Trophoblast cell (in vitro differentiated cells and primary cell): ENCODE measurements around the gene PDE6D.

Experiments used
- DNase-seq, 2 donors: peaks; one replicate each; pipeline ENCODE4 v3.0.0-alpha.2; 2016
- H2AFZ ChIP-seq: 2 replicates; pipeline ENCODE4 v1.6.1; 2013; ENCODE audit warnings: low read length, moderate library complexity, mild to moderate bottlenecking; ENCODE audit not compliant: insufficient read depth, poor library complexity
- H2AK5ac ChIP-seq: 2 replicates; pipeline ENCODE4 v1.6.1; 2013; ENCODE audit warnings: mild to moderate bottlenecking, low read length
- H2BK120ac ChIP-seq: 2 replicates; pipeline ENCODE4 v1.6.1; 2013; ENCODE audit warnings: low read length, mild to moderate bottlenecking, moderate library complexity; ENCODE audit not compliant: insufficient read depth, poor library complexity
- H2BK12ac ChIP-seq: 2 replicates; pipeline ENCODE4 v1.6.1; 2013; ENCODE audit warnings: mild to moderate bottlenecking, low read length, moderate library complexity
- H2BK5ac ChIP-seq: 2 replicates; pipeline ENCODE4 v1.6.1; 2013; ENCODE audit warnings: low read length, low read depth, moderate library complexity, mild to moderate bottlenecking; ENCODE audit not compliant: poor library complexity
- H3K14ac ChIP-seq: 2 replicates; pipeline ENCODE4 v1.6.1; 2013; ENCODE audit warnings: mild to moderate bottlenecking, low read length
- H3K18ac ChIP-seq: 2 replicates; pipeline ENCODE4 v1.6.1; 2013; ENCODE audit warnings: mild to moderate bottlenecking, low read length
- H3K23ac ChIP-seq: 2 replicates; pipeline ENCODE4 v1.6.1; 2013; ENCODE audit warnings: low read length
- H3K27ac ChIP-seq: 2 replicates; pipeline ENCODE4 v1.5.1; 2013; ENCODE audit warnings: low read depth, mild to moderate bottlenecking, inconsistent platforms, low read length, moderate library complexity
- H3K27me3 ChIP-seq: 2 replicates; pipeline ENCODE4 v1.6.1; 2013; ENCODE audit warnings: inconsistent platforms, mild to moderate bottlenecking, low read length, moderate library complexity; ENCODE audit not compliant: insufficient read depth
- H3K36me3 ChIP-seq, 2 experiments: 1 replicate in 1 of 2; 2 replicates in 1 of 2; pipeline ENCODE4 v1.6.1; 2013; ENCODE audit warnings: low read length in 2 of 2, mild to moderate bottlenecking in 2 of 2, moderate library complexity in 1 of 2; ENCODE audit not compliant: insufficient read depth in 2 of 2, control insufficient read depth in 1 of 2
- H3K4ac ChIP-seq: 2 replicates; pipeline ENCODE4 v1.6.1; 2013; ENCODE audit warnings: low read depth, mild to moderate bottlenecking, low read length, moderate library complexity
- H3K4me1 ChIP-seq, 2 experiments: 1 replicate in 1 of 2; 2 replicates in 1 of 2; pipeline ENCODE4 v1.6.1; 2013; ENCODE audit warnings: low read length in 2 of 2, mild to moderate bottlenecking in 2 of 2, moderate library complexity in 1 of 2; ENCODE audit not compliant: insufficient read depth in 2 of 2, control insufficient read depth in 1 of 2
- H3K4me2 ChIP-seq: 2 replicates; pipeline ENCODE4 v1.6.1; 2013; ENCODE audit warnings: inconsistent platforms, mild to moderate bottlenecking, low read length, moderate library complexity
- H3K4me3 ChIP-seq: 2 replicates; pipeline ENCODE4 v1.5.1; 2013; ENCODE audit warnings: mild to moderate bottlenecking, low read depth, low read length, inconsistent platforms
- H3K79me1 ChIP-seq: one replicate; pipeline ENCODE4 v1.6.1; 2013; ENCODE audit warnings: low read length
- H3K79me2 ChIP-seq: 2 replicates; pipeline ENCODE4 v1.6.1; 2013; ENCODE audit warnings: low read length, mild to moderate bottlenecking; ENCODE audit not compliant: control insufficient read depth, insufficient read depth, poor library complexity
- H3K9ac ChIP-seq: 2 replicates; pipeline ENCODE4 v1.6.1; 2013; ENCODE audit warnings: mild to moderate bottlenecking, low read length
- H3K9me3 ChIP-seq: 2 replicates; pipeline ENCODE4 v1.6.1; 2013; ENCODE audit warnings: low read depth, mild to moderate bottlenecking, control low read depth, inconsistent platforms, low read length; ENCODE audit not compliant: insufficient read depth
- H4K12ac ChIP-seq: 2 replicates; pipeline ENCODE4 v1.6.1; 2013; ENCODE audit warnings: low read depth, mild to moderate bottlenecking, low read length, moderate library complexity
- H4K8ac ChIP-seq: 2 replicates; pipeline ENCODE4 v1.6.1; 2013; ENCODE audit warnings: low read depth, mild to moderate bottlenecking, low read length, moderate library complexity
- H4K91ac ChIP-seq: one replicate; pipeline ENCODE4 v1.6.1; 2013; ENCODE audit warnings: low read depth, mild to moderate bottlenecking, low read length, moderate library complexity
- WGBS: extraction: QIAGEN DNeasy Blood & Tissue Kit; methylation state at CpG from one replicate; pipeline ENCODE4 v1.1.7; 2013; ENCODE audit warnings: missing lambda C conversion rate; ENCODE audit not compliant: insufficient read length, insufficient coverage; ENCODE audit errors: extremely low coverage; 5-methylcytosine and 5-hydroxymethylcytosine counted together

The PDE6D gene

DNA sequence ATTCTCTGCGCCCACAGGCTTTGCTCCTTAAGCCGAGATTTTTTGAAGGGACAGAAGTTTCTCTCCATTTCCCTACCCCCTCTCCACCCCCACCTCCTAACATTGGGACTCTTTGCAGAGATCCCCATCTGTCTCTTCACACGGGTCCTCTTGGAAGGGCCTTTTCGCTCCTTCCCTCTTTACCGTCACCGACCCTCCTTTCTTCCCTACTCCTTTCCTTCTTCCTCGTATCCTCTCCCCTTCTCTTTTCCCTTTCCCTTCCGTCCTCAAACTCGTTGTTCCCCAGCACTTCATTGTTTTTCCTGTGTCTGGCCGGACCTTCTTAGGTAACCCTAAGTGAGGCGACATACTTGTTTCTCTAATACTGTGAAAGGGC, 5.8 kb upstream of the PDE6D start:
- peak overlapping the region; percentile 35 for H3K14ac ChIP-seq
- WGBS = no CpG with 5 or more reads among the region's 11 CpGs
- H3K9ac ChIP-seq = peak overlapping the region; percentile 74
- peak overlapping the region; percentile 10 for H2AFZ ChIP-seq
- no peaks in the 10 kb centered on the region for H3K27me3 ChIP-seq
- H2AK5ac ChIP-seq = no peak overlapping the region
- peak overlapping the region; percentile 22 for H3K18ac ChIP-seq
- H3K79me1 ChIP-seq = peaks cover 8% of the 10 kb centered on the region
- peak overlapping the region; percentile 44 for H3K4ac ChIP-seq
- H2BK120ac ChIP-seq = no peak overlapping the region
- no peak for DNase-seq
- H3K4me2 ChIP-seq = peak overlapping the region; percentile 87
- H2BK12ac ChIP-seq = no peak overlapping the region
- H4K8ac ChIP-seq = peak overlapping the region; percentile 39
- H3K4me1 ChIP-seq = peaks cover 6 to 9% of the 10 kb centered on the region in 2 experiments
- H3K36me3 ChIP-seq = peaks cover 4 to 9% of the 10 kb centered on the region in 2 experiments
- no peak overlapping the region for H2BK5ac ChIP-seq
- peak overlapping the region; percentile 95 for H3K4me3 ChIP-seq
- no peak overlapping the region for H3K27ac ChIP-seq
- peak overlapping the region; percentile 31 for H4K91ac ChIP-seq
- H3K23ac ChIP-seq = no peak overlapping the region
- peaks cover 6% of the 10 kb centered on the region for H3K79me2 ChIP-seq
- H4K12ac ChIP-seq = no peak overlapping the region
- no peaks in the 10 kb centered on the region for H3K9me3 ChIP-seq

DNA sequence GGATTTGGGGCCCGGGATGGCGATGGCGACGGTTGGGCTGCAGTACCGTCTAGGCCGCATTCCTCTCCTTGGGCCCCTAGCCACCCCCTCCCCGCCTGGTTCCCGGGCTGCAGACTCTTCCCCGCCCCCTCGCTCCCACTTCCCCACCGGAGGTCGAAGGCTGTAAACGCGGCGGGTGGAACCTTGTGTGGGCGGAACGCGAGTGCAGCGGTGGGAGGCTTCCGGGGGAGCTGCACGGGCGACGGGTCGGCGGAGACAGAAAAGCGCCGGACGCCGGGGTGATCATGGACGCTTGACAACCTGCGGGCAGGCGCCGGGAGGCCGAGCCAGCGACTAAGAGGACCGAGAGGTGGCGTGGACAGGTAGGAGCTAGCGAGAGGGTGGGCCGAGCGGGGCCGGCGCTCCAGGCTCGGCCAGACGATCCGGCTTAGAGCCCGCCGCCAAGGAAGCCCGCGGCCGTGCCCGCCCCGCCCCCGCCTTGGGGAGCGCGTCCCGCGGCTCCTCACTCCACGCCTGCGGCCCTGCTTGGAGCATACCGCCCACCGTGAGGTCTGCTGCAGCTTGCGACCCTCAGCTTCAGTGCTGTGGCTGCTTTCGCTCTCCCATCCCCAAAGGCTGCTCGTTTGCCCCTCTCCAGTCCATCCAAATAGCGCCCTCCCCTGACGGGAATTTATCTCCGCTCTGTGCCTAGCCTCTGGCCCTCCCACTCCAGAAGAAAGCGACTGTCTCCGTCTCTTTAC, 5.3 kb upstream of the PDE6D start, which contains the start of gene COPS7B:
Gene COPS7B, plus strand, starts transcription at position 269 of the 740 bp plus-strand sequence. CDS start 2,126 bp downstream, outside the sequence.
- Histone ChIP-seq H2BK12ac (no peak within 1 kb of the TSS), H2AFZ (peak within 1 kb of the TSS; percentile 86), H3K4ac (peak within 1 kb of the TSS; percentile 93), H3K79me2 (peaks cover 6% of the 10 kb centered on the region), H3K79me1 (peaks cover 9% of the 10 kb centered on the region), H4K8ac (peak within 1 kb of the TSS; percentile 98), H2AK5ac (no peak within 1 kb of the TSS), H2BK5ac (peak within 1 kb of the TSS; percentile 68), H2BK120ac (peak within 1 kb of the TSS; percentile 81), H3K27ac (peak within 1 kb of the TSS; percentile 86), H3K36me3 (peaks cover 4 to 9% of the 10 kb centered on the region in 2 experiments), H3K27me3 (no peaks in the 10 kb centered on the region), H4K12ac (peak within 1 kb of the TSS; percentile 96), H4K91ac (peak within 1 kb of the TSS; percentile 85), H3K14ac (peak within 1 kb of the TSS; percentile 92), H3K9ac (peak within 1 kb of the TSS; percentile 74), H3K4me2 (peak within 1 kb of the TSS; percentile 87), H3K4me1 (peaks cover 6 to 9% of the 10 kb centered on the region in 2 experiments), H3K23ac (no peak within 1 kb of the TSS), H3K9me3 (no peaks in the 10 kb centered on the region), H3K18ac (peak within 1 kb of the TSS; percentile 95), H3K4me3 (peak within 1 kb of the TSS; percentile 95)
- no CpG with 5 or more reads among the region's 69 CpGs for WGBS
- peak; percentile 61 to 81 for DNase-seq

DNA sequence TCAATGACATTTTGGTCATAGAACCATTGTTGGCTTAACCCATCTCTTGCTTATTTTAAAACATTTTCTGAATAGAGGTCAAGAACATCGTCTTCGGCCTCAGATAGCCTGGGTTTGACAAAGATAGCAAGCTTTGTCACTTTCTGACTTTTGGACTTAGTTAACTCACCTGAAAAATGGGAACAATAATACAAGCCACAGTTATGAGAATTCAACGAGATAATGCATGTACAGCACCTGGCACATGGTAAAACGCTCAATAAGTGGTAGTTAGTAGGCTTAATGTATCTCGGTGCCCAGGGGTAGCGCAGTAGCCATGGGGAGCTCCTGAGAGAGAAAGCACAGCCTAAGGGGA, 4.7 kb upstream of the PDE6D start:
- Histone ChIP-seq H3K9ac (peak overlapping the region; percentile 46), H3K4me3 (peak overlapping the region; percentile 29), H3K14ac (peak overlapping the region; percentile 92), H3K79me2 (peaks cover 6% of the 10 kb centered on the region), H3K4me2 (peak overlapping the region; percentile 56), H3K4ac (peak overlapping the region; percentile 93), H2AK5ac (no peak overlapping the region), H3K9me3 (no peaks in the 10 kb centered on the region), H2BK12ac (no peak overlapping the region), H4K8ac (peak overlapping the region; percentile 98), H2AFZ (peak overlapping the region; percentile 86), H4K12ac (peak overlapping the region; percentile 96), H3K27me3 (no peaks in the 10 kb centered on the region), H3K36me3 (peaks cover 4 to 5% of the 10 kb centered on the region in 2 experiments), H2BK120ac (peak overlapping the region; percentile 81), H3K27ac (peak overlapping the region; percentile 86), H3K23ac (no peak overlapping the region), H4K91ac (peak overlapping the region; percentile 85), H2BK5ac (peak overlapping the region; percentile 68), H3K79me1 (peaks cover 12% of the 10 kb centered on the region), H3K18ac (peak overlapping the region; percentile 95), H3K4me1 (peaks cover 6 to 9% of the 10 kb centered on the region in 2 experiments)
- no CpG with 5 or more reads among the region's 6 CpGs for WGBS
- DNase-seq = no peak

DNA sequence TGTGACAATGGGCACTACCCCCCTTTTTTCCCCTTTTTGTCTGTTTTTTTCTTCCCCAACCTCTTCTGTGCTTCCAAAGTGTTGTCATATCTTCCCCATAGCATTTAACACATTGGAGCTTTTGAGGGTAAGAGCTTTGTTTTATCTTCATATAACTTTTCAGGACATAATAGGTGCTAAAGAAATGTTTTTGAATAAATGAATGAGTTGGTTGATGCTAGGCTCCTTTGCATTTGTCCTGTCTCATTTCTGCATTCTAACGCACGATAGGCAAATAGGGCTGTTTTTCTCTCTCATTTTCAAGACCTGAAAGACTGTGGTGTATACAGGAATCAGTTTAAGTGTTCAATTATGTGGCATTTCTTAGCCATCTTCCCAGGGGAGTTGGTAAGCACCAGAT, 4.3 kb upstream of the PDE6D start:
- H2BK120ac ChIP-seq = no peak overlapping the region
- no peaks in the 10 kb centered on the region for H3K27me3 ChIP-seq
- WGBS = no CpG with 5 or more reads among the region's 2 CpGs
- no peak overlapping the region for H3K4ac ChIP-seq
- no peak overlapping the region for H3K18ac ChIP-seq
- no peak overlapping the region for H2BK12ac ChIP-seq
- peaks cover 6 to 9% of the 10 kb centered on the region in 2 experiments for H3K4me1 ChIP-seq
- no peak overlapping the region for H2AK5ac ChIP-seq
- no peak overlapping the region for H3K27ac ChIP-seq
- H3K4me2 ChIP-seq = no peak overlapping the region
- H3K36me3 ChIP-seq = peaks cover 4 to 5% of the 10 kb centered on the region in 2 experiments
- no peak overlapping the region for H3K14ac ChIP-seq
- H4K8ac ChIP-seq = peak overlapping the region; percentile 45
- no peak overlapping the region for H3K9ac ChIP-seq
- no peak overlapping the region for H2BK5ac ChIP-seq
- DNase-seq = no peak
- H3K9me3 ChIP-seq = no peaks in the 10 kb centered on the region
- H4K12ac ChIP-seq = no peak overlapping the region
- H3K79me2 ChIP-seq = peaks cover 6% of the 10 kb centered on the region
- peaks cover 12% of the 10 kb centered on the region for H3K79me1 ChIP-seq
- H3K23ac ChIP-seq = no peak overlapping the region
- no peak overlapping the region for H3K4me3 ChIP-seq
- H2AFZ ChIP-seq = no peak overlapping the region
- H4K91ac ChIP-seq = no peak overlapping the region
